GM08714 (cell line): Measurements from ENCODE around the gene FBXO44.

Source experiments
- H3K4me3 ChIP-seq: fragments of 200-500 bp; sonication (Bioruptor generic); 2 replicates; pipeline ENCODE4 v1.5.1; 2014; ENCODE audit warnings: mild to moderate bottlenecking, low read length, inconsistent platforms
- ZNF274 ChIP-seq: IDR thresholded peaks from 2 replicates; pipeline ENCODE4 v1.6.1; 2012; ENCODE audit warnings: mild to moderate bottlenecking, low read depth, low read length

The FBXO44 gene

GRCh38 chr1:11700601-11701467 lies 46.2 kb downstream of the FBXO44 start:
- no peak overlapping the region for H3K4me3 ChIP-seq
- no peak for TF ChIP-seq ZNF274

GRCh38 chr1:11701551-11701961 lies 46.9 kb downstream of the FBXO44 start:
- H3K4me3 ChIP-seq = no peak overlapping the region
- TF ChIP-seq ZNF274 = no peak

GRCh38 chr1:11701981-11702803 lies 47.5 kb downstream of the FBXO44 start:
- H3K4me3 ChIP-seq = no peak overlapping the region
- TF ChIP-seq ZNF274 = no peak

- no peak overlapping the region for H3K4me3 ChIP-seq
- no peak for TF ChIP-seq ZNF274
Measured at GRCh38 chr1:11703357-11704193, 48.9 kb downstream of the FBXO44 start.

- H3K4me3 ChIP-seq = no peak overlapping the region
- TF ChIP-seq ZNF274 = no peak
Measured at GRCh38 chr1:11704194-11704529, 49.5 kb downstream of the FBXO44 start.

GRCh38 chr1:11704691-11705475 lies 50.2 kb downstream of the FBXO44 start:
- TF ChIP-seq ZNF274 = no peak
- no peak overlapping the region for H3K4me3 ChIP-seq

GRCh38 chr1:11705596-11705995 lies 50.9 kb downstream of the FBXO44 start:
- no peak for TF ChIP-seq ZNF274
- no peak overlapping the region for H3K4me3 ChIP-seq

- TF ChIP-seq ZNF274 = no peak
- H3K4me3 ChIP-seq = no peak overlapping the region
Measured at GRCh38 chr1:11706292-11706691, 51.6 kb downstream of the FBXO44 start.

GRCh38 chr1:11707621-11708276 lies 53.1 kb downstream of the FBXO44 start:
- no peak for TF ChIP-seq ZNF274
- no peak overlapping the region for H3K4me3 ChIP-seq

GRCh38 chr1:11708554-11709350 lies 54.1 kb downstream of the FBXO44 start:
- TF ChIP-seq ZNF274 = no peak

GRCh38 chr1:11711490-11711889 lies 56.8 kb downstream of the FBXO44 start:
- TF ChIP-seq ZNF274 = no peak
- no peak overlapping the region for H3K4me3 ChIP-seq

More at GRCh38 chr1:11708554-11709350, 54.1 kb downstream of the FBXO44 start:
- no peak overlapping the region for H3K4me3 ChIP-seq

- no peak overlapping the region for H3K4me3 ChIP-seq
- no peak for TF ChIP-seq ZNF274
Measured at GRCh38 chr1:11712285-11712684, 57.6 kb downstream of the FBXO44 start.
